NT2/D1 (cell line): ENCODE results near the gene NUDT4.

Source experiments
- DNase-seq: peaks from one replicate; pipeline ENCODE4 v3.0.0-alpha.2; 2011; ENCODE audit warnings: low read depth, low spot score
- H3K27me3 ChIP-seq: 2 replicates; pipeline ENCODE4 v1.6.0; 2011; ENCODE audit warnings: mild to moderate bottlenecking; ENCODE audit not compliant: insufficient read length, insufficient read depth
- H3K36me3 ChIP-seq: 2 replicates; pipeline ENCODE4 v1.6.1; 2011; ENCODE audit warnings: mild to moderate bottlenecking, low read length, mixed read lengths; ENCODE audit not compliant: insufficient read depth, insufficient read length
- H3K4me1 ChIP-seq: 2 replicates; pipeline ENCODE4 v1.5.1; 2011; ENCODE audit not compliant: insufficient read depth, insufficient read length
- H3K4me3 ChIP-seq: 2 replicates; pipeline ENCODE4 v1.5.1; 2011; ENCODE audit warnings: low read depth; ENCODE audit not compliant: insufficient read length
- H3K9ac ChIP-seq: 2 replicates; pipeline ENCODE4 v1.6.0; 2011; ENCODE audit warnings: low read depth; ENCODE audit not compliant: insufficient read length
- H3K9me3 ChIP-seq: 2 replicates; pipeline ENCODE4 v1.5.1; 2011; ENCODE audit warnings: mild to moderate bottlenecking, low read length; ENCODE audit not compliant: insufficient read depth
- SUZ12 ChIP-seq: IDR thresholded peaks from 2 replicates; pipeline ENCODE4 v1.6.1; 2011; ENCODE audit not compliant: insufficient read length, insufficient read depth; ENCODE audit errors: extremely low read depth
- YY1 ChIP-seq: IDR thresholded peaks from 2 replicates; pipeline ENCODE4 v1.6.1; 2011; ENCODE audit not compliant: insufficient read length, insufficient read depth
- ZNF274 ChIP-seq: IDR thresholded peaks from 2 replicates; pipeline ENCODE4 v1.6.1; 2011; ENCODE audit warnings: mild to moderate bottlenecking, low read depth, low read length

Gene NUDT4

DNA sequence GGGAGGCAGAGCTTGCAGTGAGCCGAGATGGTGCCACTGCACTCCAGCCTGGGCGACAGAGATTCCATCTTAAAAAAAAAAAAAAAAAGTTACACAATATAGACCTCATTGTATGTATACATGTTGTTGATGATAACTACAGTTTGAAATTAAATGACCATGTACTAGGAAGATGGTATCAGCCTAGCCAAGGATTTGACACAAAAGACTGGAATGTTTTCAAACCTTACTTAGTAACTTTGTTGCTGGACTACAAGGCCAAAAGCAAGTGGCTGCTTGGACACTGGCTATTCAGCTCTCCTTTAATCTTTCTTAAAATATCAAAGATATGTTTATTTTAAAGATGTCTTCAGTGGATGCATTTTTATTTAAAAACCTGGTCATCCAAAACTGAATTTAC is 18.9 kb upstream of the NUDT4 start:
- H3K27me3 ChIP-seq = no peaks in the 10 kb centered on the region
- H3K4me3 ChIP-seq = no peak overlapping the region
- no peaks in the 10 kb centered on the region for H3K9me3 ChIP-seq
- H3K36me3 ChIP-seq = no peaks in the 10 kb centered on the region
- no peak for DNase-seq
- no peak overlapping the region for H3K9ac ChIP-seq
- TF ChIP-seq YY1 (no peak), SUZ12 (no peak), ZNF274 (no peak)
- no peaks in the 10 kb centered on the region for H3K4me1 ChIP-seq

GRCh38 chr12:93360688-93361087 is 17.0 kb upstream of the NUDT4 start:
- Histone ChIP-seq H3K27me3 (no peaks in the 10 kb centered on the region), H3K4me3 (no peak overlapping the region), H3K36me3 (no peaks in the 10 kb centered on the region), H3K9ac (no peak overlapping the region), H3K9me3 (no peaks in the 10 kb centered on the region), H3K4me1 (no peaks in the 10 kb centered on the region)
- DNase-seq = no peak
- TF ChIP-seq YY1 = no peak
- no peak for TF ChIP-seq ZNF274
- TF ChIP-seq SUZ12 = no peak

- TF ChIP-seq ZNF274 (no peak), YY1 (no peak)
- DNase-seq = no peak
These were observed 16.4 kb upstream of the NUDT4 start for GRCh38 chr12:93361151-93361919.

DNA sequence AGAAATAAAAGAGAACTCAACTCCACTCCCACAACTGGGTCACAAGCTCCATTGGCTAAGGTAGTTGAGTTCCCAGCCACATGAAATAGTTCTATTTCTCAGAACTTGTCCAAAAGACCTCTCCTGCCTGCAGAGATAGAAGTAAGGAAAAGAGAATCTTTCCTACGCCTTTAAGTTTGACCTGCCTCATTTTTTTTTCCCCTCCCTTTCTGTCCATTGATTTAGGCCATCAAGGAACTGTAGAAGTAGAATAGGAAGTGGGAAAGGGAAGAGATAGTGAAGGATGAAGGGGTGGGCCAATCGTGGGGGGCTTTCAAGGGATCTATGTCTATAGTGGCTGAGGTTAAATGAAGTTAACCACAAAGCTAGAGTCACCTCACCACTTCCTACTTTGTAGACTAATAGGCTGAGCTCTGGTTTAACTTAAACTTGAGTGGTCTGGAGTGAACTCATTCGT is 13.9 kb upstream of the NUDT4 start:
- H3K4me1 ChIP-seq = no peaks in the 10 kb centered on the region
- no peaks in the 10 kb centered on the region for H3K27me3 ChIP-seq
- H3K9ac ChIP-seq = no peak overlapping the region
- no peaks in the 10 kb centered on the region for H3K36me3 ChIP-seq
- TF ChIP-seq SUZ12 = no peak
- TF ChIP-seq ZNF274 = no peak
- no peak overlapping the region for H3K4me3 ChIP-seq
- no peak for DNase-seq
- H3K9me3 ChIP-seq = no peaks in the 10 kb centered on the region

More at GRCh38 chr12:93361151-93361919, 16.4 kb upstream of the NUDT4 start:
- H3K9ac ChIP-seq = no peak overlapping the region
- no peaks in the 10 kb centered on the region for H3K4me1 ChIP-seq
- H3K4me3 ChIP-seq = no peak overlapping the region
- no peaks in the 10 kb centered on the region for H3K9me3 ChIP-seq
- H3K27me3 ChIP-seq = no peaks in the 10 kb centered on the region
- H3K36me3 ChIP-seq = no peaks in the 10 kb centered on the region

- Histone ChIP-seq H3K27me3 (no peaks in the 10 kb centered on the region), H3K9ac (no peak overlapping the region), H3K4me1 (no peaks in the 10 kb centered on the region), H3K4me3 (no peak overlapping the region), H3K36me3 (no peaks in the 10 kb centered on the region), H3K9me3 (no peaks in the 10 kb centered on the region)
- no peak for TF ChIP-seq ZNF274
- no peak for TF ChIP-seq SUZ12
- no peak for TF ChIP-seq YY1
- no peak for DNase-seq
These were observed 11.9 kb upstream of the NUDT4 start for GRCh38 chr12:93365616-93366405.

GRCh38 chr12:93366422-93366821 is 11.3 kb upstream of the NUDT4 start:
- no peaks in the 10 kb centered on the region for H3K36me3 ChIP-seq
- H3K9me3 ChIP-seq = no peaks in the 10 kb centered on the region
- peaks cover 2% of the 10 kb centered on the region for H3K4me1 ChIP-seq
- no peak for DNase-seq
- H3K27me3 ChIP-seq = no peaks in the 10 kb centered on the region
- H3K9ac ChIP-seq = no peak overlapping the region
- TF ChIP-seq YY1 (no peak), ZNF274 (no peak), SUZ12 (no peak)
- no peak overlapping the region for H3K4me3 ChIP-seq

DNA sequence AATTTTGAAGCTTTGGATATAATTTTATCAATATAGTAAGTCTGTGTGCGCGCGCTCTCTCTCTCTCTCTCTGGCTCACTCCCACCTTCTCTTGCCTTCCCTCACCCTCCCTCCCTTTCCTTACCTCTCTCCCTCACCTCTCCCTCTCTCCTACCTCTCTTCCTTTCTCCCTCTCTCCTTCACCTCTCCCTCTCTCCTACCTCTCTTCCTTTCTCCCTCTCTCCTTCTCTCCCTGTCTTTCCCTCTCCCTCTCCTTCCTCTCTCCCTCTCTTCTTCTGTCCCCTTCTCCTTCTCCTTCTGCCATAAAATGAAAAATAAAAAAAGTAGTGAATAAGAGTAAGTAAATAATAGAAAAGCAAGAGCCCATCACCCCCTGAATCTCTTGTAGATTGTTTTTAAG is 9.0 kb upstream of the NUDT4 start:
- H3K9me3 ChIP-seq = no peaks in the 10 kb centered on the region
- no peak overlapping the region for H3K9ac ChIP-seq
- no peak for DNase-seq
- H3K4me3 ChIP-seq = no peak overlapping the region
- no peaks in the 10 kb centered on the region for H3K27me3 ChIP-seq
- peaks cover 2% of the 10 kb centered on the region for H3K4me1 ChIP-seq
- TF ChIP-seq SUZ12 (no peak), YY1 (no peak), ZNF274 (no peak)
- H3K36me3 ChIP-seq = no peaks in the 10 kb centered on the region
